GM21786 (cell line): Measurements from ENCODE around the gene CNTN4.

Experiments used
- ATAC-seq: cut with Tn5 transposase; IDR thresholded peaks from one replicate; pipeline ENCODE4 v1.9.1; 2021; ENCODE audit not compliant: unreplicated experiment

CNTN4 gene

DNA sequence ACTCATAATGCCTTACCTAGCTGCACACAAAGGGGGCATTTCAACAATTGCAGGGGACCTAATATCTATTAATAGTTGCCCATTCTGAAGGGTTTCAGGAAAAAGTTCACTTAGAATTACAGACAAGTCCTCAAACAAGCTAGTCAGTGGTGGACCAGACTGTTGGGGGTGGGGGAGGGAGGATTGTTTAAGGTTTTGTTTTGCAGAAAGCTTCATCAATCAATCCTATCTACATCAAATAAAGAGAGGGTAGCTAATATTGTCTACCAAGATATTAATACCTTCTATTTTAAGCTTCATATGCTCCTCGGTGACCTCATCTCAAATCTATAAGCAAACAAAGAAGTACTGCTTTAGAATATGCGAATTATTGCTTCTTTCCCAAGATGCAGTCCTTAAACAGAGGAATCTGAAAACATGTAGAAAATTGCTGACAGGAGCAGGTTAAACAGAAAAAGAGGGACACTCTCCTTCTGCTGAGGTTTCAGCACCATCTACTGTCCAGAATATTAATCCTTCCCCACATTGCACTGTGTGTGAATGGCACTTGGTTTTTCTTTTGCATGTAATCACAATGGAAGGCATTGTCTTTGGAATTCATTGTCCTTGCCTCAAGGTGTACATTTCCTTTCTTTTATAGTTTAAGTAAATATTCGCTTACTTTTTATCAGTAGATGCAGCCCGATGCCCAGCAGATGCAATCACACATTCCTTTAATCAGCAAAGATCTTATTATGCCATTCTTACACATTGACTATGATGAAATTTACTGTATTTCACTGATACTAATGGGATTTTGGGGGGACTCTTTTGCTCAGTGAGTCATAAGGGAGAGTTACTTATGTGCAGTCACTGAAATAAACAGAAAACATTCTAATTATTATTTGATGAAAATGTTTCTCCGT, 916.8 kb downstream of the CNTN4 start:
- ATAC-seq: peak; percentile 75

DNA sequence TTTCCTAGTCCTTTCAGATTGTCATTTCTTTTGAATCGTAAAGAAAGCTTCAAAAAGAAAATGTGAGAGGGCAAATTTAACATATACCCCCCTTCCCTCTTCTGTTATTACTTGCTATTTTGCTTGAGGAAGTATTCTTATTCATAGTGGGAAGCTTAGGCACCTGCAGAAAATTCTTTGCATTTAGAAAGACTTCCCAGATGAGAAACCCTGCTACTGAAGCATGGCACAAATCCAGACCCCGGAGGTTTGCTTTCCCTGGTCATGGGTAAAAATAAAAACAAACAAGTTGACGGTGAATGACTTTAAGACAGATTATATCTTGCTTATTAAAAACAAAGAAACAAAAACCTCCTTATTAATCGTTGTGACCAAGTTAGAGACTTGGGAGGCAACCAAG, 917.6 kb downstream of the CNTN4 start:
- ATAC-seq: no peak

DNA sequence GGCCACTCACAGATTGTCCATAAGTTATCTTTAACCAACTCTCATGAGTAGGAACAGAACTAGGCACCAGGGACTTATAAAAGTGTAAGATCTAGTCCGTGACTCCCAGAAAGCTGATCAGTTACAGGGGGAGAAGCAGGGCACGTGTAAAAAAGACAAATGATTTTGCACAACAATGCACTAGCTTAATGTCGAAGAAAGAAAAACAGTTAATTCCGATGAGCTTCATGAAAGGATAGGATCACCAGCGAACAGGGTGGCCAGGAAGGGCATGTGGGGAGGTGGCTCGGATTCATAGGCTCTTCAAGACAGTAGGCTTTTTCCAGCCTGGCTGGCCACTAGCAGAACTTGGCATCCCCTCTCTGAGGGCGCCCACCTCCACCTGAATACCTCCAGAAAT, 921.5 kb downstream of the CNTN4 start:
- no peak for ATAC-seq

DNA sequence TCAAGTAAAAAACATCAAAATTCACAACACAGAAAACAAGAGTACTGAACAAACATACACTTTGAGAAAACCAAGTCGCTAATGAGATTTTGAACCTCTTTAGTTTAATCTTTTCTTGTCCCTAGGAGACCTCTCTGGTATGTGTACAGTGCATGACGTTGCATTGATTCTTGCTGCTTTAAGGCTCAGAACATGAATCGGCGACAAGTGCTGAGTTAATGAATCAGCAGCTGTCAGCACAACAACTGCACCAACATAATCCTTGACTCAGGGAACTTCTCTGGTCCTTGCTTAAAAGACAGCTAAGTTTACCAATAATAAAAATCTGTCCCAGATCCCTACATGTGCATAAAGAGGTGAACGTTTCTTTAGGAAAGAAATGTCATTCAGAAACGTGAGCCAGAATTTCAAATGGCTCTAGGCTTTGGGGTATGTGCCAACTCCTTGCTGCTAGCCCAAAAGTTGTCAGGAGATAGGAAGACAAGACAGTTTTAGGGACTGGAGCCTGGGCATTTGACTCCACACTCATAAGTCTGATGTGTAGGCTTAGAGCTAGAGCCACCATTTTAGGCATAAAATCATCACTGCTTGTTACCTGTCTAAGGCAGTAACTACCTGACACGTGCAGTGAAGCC, 924.6 kb downstream of the CNTN4 start:
- no peak for ATAC-seq

DNA sequence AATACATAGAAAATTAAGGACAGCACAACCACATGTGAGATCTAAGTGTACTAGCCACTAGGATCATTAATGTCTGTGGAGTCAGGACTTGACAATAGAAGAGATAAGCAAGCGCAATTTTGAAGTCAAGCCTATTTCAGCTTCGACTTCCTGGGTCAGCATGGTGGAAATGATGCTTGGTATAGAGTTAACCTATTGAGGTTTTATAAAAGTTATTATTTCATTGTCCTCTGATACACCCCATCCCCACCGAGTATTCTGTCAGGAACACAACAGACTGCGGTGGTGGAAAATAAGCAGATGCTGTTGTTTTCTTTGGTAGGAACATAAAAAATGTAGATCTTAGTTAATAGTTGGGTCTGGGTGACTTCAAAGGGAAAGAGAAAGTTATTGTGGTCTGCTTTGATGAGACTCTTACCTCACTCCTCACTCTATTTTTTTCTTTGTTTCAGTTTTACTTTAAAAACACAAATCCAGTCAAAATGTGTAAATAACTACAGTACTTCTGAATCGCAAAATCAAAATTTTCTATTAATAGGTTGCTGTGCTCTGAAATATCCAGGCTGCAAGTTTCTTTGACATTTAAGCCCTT, 929.4 kb downstream of the CNTN4 start:
- ATAC-seq: peak; percentile 98

DNA sequence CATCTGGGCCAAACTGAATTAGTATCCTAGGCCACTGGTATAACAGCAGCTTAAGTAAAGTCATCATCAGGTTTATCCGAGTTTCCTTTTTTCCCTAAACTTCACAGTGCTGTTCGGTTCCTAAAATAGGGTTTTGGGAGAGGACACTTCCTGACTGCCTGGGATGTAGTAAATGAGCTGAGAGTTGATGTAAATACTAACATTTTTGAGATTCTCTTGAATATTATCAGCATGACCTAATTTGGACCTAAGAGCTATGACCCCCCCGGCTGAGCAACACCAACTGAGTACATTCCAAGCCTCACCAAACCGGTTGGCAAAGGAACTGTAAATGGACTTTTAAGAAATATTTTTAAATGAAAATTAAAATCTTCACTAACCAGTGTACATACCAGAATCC, 932.7 kb downstream of the CNTN4 start:
- no peak for ATAC-seq

DNA sequence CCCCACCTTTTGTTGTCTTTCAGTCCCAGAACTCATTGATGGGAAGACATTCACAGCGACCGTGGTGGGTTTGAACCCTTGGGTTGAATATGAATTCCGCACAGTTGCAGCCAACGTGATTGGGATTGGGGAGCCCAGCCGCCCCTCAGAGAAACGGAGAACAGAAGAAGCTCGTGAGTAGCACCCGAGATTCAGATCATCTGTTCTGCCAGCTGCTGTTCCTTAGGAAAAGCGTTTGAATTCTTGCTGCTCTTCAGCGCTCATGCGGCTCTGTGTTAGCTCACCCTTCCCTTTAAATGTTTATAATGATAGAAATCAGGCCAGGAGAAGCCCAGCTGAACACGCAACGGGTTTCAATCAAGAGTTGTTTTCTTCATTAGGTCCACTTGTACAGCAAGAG, 938.5 kb downstream of the CNTN4 start:
- no peak for ATAC-seq

DNA sequence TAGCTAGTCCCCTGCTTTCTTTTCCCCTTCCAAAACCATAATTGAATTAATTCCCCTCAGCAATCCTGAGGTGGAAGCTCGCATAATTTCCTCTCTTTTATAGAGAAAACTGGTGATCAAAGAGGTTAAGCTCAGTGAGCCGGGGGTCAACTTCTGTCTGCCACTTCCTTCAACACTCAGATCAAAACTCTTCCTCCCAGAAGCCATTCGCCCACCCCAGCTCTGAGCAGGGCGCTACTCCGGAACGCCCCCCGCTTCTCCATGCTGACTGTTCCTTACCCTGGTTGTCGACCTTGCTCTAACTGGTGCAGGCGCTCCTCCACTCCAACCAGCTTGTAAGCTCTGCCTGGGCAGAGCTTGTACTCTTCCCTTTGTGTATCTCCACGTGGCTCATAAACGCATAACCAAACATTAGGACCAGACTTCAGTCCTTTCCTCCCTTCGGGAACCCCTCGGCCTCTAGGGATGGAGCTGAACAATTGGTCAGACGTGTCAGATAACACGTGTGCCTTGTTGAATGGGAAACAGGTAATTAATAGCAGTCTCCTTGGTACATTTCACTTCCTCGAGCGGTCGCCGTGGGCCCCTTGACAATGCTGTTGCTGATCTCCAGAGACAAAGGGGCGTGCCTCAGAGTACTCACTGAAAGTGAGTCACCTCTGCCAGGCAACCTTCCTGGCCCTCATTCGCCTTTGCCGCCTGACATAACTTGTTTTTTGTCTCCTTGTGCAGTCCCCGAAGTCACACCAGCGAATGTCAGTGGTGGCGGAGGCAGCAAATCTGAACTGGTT, 939.7 kb downstream of the CNTN4 start:
- ATAC-seq: no peak

DNA sequence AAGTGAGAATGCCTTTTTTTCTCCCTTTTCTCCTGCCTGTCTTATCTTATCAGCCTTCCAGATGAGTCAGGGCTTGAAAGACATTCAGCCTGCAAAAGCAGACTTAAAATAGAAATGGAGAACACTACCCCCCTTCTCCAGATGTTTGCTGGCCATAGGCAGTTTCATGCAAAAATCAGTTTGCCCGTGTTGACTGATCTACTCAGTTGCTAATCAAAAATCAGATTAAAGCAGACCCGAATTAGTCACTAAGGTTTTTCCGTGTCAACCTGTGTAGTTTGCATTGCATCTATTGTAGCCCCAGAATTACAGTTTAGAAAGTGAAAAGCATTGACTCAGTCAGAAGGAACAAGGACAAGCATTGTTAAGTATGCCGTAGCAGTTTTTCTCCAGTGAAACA, 955.3 kb downstream of the CNTN4 start:
- no peak for ATAC-seq

DNA sequence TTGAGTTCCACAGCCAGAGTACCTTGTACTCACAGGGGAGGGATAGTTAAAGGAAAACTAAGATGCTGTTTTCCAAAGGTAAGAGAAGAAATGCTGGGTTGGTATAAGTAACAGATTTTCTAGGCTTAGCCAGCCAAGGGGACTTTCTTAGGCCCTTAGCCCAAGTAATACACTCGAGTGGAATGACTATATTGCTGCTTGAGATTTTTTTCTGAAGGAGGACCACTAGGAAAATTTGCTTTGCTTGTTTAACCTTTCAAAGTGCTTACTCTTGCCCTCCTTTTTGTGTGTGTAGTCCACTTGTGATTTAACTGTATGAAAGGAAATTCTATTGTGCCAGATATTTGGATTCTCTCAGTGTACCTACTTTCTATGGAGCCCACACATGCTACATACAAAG, 961.0 kb downstream of the CNTN4 start:
- no peak for ATAC-seq

DNA sequence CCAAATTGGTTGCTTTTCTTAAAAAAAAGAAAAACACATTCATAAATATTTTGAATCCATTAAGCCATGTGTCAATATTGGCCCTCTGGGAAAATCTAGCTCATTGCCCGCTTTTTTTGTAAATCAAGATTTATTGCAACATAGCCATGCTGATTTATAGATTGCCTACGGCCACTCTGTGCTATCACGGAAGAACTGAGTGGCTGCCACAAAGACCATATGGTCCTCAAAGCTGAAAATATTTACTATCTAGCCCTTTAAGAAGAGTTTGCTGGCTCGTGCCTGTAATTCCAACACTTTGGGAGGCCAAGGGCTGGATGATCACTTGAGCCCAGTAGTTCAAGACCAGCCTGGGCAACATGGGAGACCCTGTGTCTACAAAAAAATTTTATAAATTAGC, 965.6 kb downstream of the CNTN4 start:
- ATAC-seq: no peak

DNA sequence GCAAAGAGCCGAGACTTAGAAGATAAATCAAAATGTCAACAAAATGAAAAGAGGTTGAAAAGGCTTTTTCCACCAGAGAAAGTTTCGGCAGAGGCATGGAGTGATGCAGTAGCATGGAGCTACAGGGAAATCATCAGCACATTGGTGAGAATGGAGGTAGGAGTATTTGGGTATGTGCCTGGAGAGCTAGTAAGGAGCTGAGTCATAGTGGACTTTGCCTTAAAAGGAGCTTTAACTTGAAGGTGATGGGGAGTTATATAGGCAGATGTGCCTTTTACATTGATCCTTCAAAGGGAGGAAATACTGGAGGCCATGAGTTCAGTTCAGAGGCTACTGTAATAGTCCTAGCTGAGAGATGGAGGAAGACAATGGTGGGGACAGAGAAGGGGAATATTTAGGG, 967.2 kb downstream of the CNTN4 start:
- ATAC-seq: peak; percentile 29

DNA sequence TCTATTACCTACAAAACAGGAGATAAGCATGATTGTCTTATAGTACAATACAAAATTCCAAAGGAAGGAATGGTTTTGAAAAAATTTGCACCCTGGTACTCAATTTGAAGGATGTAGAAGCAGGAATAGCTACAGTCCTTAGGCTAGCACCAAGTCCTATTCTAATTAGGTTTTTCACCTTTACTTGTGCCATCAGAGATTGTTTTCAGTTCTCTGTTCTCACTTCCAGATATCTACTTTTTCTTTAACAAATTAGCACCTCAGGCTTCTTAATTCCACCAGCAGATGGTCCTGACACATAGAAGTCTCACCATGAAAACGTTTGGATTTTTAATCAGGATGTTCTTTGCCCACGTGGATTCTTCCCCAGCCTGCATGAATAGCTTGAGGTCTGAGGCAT, 967.7 kb downstream of the CNTN4 start:
- peak; percentile 81 for ATAC-seq

DNA sequence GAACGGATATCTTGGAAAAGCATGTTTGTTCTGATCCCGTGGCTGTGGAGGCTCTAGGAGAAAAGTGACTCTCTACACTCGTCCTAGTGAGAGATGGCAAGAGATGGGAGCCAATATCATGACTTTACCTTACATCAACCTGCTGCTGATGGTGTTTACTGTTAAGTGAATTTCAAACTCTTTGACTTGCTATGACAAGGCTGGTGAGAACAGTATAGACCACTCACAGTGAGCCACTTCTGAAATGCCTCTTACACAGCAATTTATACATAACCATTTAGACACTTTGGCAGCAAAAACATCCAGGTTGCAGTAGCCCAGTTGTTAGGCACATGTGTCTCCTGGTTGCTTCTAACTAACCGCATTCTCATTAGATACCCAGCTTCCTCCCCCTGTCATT, 968.2 kb downstream of the CNTN4 start:
- no peak for ATAC-seq

DNA sequence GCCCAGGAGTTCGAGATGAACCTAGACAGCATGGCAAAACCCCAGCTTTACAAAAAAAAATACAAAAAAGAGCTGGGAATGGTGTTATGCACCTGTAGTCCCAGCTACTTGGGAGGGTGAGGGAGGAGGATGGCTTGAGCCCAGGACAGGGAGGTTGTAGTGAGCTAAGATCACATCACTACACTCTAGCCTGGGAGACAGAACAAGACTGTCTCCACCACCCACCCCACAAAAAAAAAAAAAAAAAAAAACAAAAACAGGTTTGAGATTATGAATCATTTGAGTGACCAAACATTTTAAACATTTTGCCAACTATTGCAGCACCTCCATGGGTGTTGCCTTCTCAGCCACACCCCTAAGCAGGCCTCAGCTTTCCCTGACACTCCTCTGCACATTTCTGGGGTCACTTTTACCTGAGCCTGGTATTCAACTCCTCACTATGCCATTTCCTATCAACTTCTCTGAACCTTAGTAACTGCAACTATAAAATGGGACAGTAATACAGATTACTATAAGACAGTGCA, 969.8 kb downstream of the CNTN4 start:
- no peak for ATAC-seq

DNA sequence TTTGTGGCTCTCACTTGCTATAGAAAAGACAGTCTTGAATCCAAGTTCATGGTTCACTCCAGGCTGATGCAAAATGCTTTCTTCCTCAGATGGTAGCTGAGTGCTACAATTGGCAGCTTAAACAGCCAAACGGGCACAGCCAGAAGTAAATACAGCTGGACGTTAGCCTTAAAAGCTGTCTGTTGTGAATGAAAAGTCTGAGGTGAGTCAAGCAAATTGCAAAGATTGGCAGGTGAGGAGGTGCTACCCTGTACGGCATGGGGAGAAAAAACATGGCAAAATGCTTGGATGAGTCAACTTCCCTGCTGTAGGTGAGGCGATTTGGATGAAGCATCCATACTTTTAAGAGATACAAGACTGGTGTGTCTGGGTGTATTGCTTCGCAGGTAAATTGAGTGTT, 971.1 kb downstream of the CNTN4 start:
- no peak for ATAC-seq

DNA sequence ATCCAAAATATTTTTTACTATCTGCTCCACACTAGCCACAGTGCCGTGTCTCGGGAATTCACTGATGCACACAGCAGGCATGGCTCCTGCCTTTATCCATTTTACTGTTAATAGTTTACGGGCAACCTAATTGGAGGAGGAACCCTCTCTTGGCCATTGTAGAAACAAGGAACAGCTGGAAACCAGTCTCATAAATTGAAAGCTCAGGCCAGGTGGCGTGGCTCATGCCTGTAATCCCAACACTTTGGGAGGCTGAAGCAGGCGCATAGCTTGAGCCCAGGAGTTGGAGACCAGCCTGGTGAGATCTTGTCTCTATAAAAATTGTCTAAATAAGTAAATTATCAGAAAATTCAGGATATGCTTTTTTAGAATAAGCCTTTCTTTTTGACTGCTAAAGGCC, 972.5 kb downstream of the CNTN4 start:
- ATAC-seq: no peak

DNA sequence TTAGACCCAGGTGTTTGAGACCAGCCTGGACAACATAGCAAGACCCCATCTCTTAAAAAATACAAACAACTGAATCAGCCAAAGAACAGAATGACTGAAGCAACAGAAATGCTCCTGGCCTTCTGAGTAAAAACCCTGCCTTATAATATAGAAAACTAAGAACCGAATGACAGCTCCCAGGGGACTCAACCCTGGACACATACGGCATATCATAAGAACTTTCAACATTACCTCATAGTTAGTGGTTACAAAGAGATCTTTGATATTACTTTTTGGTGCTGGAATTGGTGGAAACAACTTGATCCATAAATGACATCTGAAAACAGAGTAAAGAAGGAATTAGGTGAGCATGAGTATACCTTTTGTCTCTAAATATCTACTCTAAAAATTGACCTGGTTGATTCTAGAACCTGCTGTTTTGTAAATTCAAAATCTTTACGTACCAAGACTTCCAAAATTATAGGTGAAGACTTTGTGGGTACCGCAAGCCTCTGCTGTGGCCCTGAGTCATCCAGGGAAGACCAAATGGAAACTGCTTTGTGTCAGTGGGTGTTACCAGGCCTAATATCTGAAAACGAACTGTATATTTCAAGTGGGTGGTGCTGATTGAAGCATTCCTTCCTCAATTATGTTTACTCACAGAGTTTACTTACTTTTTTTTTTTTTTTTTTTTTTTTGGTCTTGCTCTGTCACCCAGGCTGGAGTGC, 976.0 kb downstream of the CNTN4 start:
- ATAC-seq: peak; percentile 68

DNA sequence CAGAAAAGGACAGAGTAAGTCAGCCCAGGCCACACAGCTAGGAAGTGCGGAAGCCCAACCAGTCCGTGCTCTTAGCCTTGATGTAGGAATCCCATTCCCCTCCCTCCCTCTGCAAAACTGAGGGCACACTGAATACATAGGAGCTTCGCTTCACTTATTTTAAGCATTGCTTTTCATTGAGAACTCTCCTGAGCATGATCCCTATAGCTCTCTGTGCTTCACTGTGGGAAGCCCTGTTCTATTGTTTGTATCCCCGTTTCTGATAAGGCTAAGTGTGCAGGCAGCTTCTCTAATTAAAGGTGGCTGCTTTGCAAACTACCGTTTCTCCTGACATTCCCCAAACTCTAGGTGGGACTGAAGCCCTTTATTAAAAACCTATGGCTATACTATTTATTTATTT, 981.6 kb downstream of the CNTN4 start:
- ATAC-seq: no peak

DNA sequence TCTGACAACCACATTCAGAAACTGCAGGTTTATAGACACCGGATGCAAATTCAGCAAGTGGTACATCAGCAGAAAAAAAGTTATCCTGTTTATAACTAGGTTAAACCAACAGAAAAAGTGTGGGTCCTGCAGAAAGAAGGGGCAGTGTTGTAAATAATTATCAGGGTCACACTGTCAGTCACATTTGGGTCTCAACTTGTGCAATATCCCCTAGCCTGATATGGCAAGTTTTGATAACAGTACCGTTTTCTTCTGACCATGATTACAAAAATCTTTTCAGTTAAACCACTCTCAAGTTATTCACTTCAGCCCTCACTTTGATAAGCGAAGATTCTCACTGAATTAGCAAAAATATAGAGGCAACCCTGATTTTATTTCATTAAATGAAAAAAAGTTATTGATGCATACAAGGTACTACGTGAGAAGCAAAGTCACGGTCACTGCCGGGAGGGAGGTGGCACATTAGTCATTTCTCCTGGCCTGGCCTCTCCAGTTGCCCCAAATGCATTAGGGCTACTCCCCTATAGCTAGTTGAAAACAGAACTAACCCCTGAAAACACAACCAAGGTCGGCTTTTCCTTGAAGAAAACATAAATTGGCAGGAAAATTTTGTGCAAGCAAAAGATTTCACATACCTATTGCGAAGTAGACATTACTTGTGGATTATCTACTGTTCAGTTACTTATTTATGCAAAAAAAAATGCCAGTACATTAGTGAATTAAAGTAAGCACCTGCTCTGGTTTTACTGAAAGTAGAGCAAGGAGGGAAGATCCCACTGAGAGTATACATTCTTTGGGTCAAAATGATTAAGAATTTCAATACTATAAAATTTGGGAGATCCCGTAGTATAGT, 982.9 kb downstream of the CNTN4 start:
- ATAC-seq: peak; percentile 54
